SK-N-SH treated with all-trans-retinoic acid at 6 μM for 48 hours (cell line): ENCODE results near the gene ARHGAP21.
"Not testable (repeated sequence)": the region's sequence is repeated elsewhere in the genome, so short reads cannot be mapped to it uniquely, and the experiment has no call there.

Source experiments
- ARNTL ChIP-seq: fragments of 450-650 bp; formaldehyde crosslinking; IDR thresholded peaks from 2 replicates; pipeline ENCODE4 v1.5.0; 2020; ENCODE audit warnings: low read depth, mild to moderate bottlenecking, moderate library complexity, borderline replicate concordance
- ESRRG ChIP-seq: fragments of 250-450 bp; sonication (Bioruptor Pico); IDR thresholded peaks from 2 replicates; pipeline ENCODE4 v1.6.1; 2021; ENCODE audit warnings: mild to moderate bottlenecking
- RARB ChIP-seq: fragments of 250-450 bp; sonication (Bioruptor Pico); IDR thresholded peaks from 2 replicates; pipeline ENCODE4 v1.8.0; 2021; ENCODE audit warnings: mild to moderate bottlenecking, moderate library complexity
- SNAI2 ChIP-seq: fragments of 250-450 bp; sonication (Bioruptor Pico); IDR thresholded peaks from 2 replicates; pipeline ENCODE4 v1.5.0; 2020; ENCODE audit warnings: mild to moderate bottlenecking, moderate library complexity
- ZFP3 ChIP-seq: fragments of 250-450 bp; sonication (Bioruptor Pico); IDR thresholded peaks from 2 replicates; pipeline ENCODE4 v1.5.0; 2020; ENCODE audit warnings: mild to moderate bottlenecking, moderate library complexity
- ZFP30 ChIP-seq: fragments of 450-650 bp; formaldehyde crosslinking; IDR thresholded peaks from 2 replicates; pipeline ENCODE4 v1.5.0; 2022; ENCODE audit warnings: mild to moderate bottlenecking, moderate library complexity
- ZNF70 ChIP-seq: fragments of 450-650 bp; formaldehyde crosslinking; IDR thresholded peaks from 2 replicates; pipeline ENCODE4 v1.5.0; 2020; ENCODE audit warnings: mild to moderate bottlenecking, moderate library complexity
- TF ChIP-seq, protein P1 (sequence below): fragments of 250-450 bp; sonication (Bioruptor Pico); IDR thresholded peaks from 2 replicates; pipeline ENCODE4 v1.8.0; 2020; ENCODE audit warnings: mild to moderate bottlenecking, moderate library complexity, borderline replicate concordance
- TF ChIP-seq, protein P2 (sequence below): fragments of 250-450 bp; sonication (Bioruptor Pico); IDR thresholded peaks from 2 replicates; pipeline ENCODE4 v1.5.0; 2020; ENCODE audit warnings: mild to moderate bottlenecking, moderate library complexity

GRCh38 chr10:24726029-24726428, 2.3 kb upstream of the ARHGAP21 start:
- not testable (repeated sequence) for TF ChIP-seq RARB; SNAI2 (CRISPR knock-in tag); ESRRG (CRISPR knock-in tag); ZFP3 (CRISPR knock-in tag); ARNTL (CRISPR knock-in tag); ZNF70; ZFP30 (CRISPR knock-in tag)
- TF ChIP-seq, protein P1, sequence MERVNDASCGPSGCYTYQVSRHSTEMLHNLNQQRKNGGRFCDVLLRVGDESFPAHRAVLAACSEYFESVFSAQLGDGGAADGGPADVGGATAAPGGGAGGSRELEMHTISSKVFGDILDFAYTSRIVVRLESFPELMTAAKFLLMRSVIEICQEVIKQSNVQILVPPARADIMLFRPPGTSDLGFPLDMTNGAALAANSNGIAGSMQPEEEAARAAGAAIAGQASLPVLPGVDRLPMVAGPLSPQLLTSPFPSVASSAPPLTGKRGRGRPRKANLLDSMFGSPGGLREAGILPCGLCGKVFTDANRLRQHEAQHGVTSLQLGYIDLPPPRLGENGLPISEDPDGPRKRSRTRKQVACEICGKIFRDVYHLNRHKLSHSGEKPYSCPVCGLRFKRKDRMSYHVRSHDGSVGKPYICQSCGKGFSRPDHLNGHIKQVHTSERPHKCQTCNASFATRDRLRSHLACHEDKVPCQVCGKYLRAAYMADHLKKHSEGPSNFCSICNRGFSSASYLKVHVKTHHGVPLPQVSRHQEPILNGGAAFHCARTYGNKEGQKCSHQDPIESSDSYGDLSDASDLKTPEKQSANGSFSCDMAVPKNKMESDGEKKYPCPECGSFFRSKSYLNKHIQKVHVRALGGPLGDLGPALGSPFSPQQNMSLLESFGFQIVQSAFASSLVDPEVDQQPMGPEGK (CRISPR knock-in tag): not testable (repeated sequence)
- TF ChIP-seq, protein P2, sequence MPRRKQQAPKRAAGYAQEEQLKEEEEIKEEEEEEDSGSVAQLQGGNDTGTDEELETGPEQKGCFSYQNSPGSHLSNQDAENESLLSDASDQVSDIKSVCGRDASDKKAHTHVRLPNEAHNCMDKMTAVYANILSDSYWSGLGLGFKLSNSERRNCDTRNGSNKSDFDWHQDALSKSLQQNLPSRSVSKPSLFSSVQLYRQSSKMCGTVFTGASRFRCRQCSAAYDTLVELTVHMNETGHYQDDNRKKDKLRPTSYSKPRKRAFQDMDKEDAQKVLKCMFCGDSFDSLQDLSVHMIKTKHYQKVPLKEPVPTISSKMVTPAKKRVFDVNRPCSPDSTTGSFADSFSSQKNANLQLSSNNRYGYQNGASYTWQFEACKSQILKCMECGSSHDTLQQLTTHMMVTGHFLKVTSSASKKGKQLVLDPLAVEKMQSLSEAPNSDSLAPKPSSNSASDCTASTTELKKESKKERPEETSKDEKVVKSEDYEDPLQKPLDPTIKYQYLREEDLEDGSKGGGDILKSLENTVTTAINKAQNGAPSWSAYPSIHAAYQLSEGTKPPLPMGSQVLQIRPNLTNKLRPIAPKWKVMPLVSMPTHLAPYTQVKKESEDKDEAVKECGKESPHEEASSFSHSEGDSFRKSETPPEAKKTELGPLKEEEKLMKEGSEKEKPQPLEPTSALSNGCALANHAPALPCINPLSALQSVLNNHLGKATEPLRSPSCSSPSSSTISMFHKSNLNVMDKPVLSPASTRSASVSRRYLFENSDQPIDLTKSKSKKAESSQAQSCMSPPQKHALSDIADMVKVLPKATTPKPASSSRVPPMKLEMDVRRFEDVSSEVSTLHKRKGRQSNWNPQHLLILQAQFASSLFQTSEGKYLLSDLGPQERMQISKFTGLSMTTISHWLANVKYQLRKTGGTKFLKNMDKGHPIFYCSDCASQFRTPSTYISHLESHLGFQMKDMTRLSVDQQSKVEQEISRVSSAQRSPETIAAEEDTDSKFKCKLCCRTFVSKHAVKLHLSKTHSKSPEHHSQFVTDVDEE: not testable (repeated sequence)
